Right atrium auricular region (tissue), 2 donors: ENCODE results near the gene UBAC1. TPM values are rescaled to one million over a fixed set of nuclear protein-coding genes. Genes with fewer than 3 reads are reported as not detected.

Source experiments
- DNase-seq: peaks from one replicate; pipeline ENCODE4 v3.0.0-alpha.2; 2019; ENCODE audit warnings: low spot score
- H3K27ac ChIP-seq, 2 donors: fragments of 200-600 bp; sonication (generic); 1 replicate in 1 of 2; 2 replicates in 1 of 2; pipeline ENCODE4 v1.5.1; 2016 to 2019
- H3K27me3 ChIP-seq, 2 donors: fragments of 200-600 bp; sonication (generic); one replicate each; pipeline versions ENCODE4 v1.5.1 to v1.6.0; 2017 to 2019
- H3K36me3 ChIP-seq: fragments of 200-600 bp; sonication (generic); one replicate; pipeline ENCODE4 v1.5.1; 2016
- H3K4me1 ChIP-seq, 2 donors: fragments of 200-600 bp; sonication (generic); one replicate each; pipeline versions ENCODE4 v1.5.1 to v1.6.0; 2017 to 2019
- H3K4me3 ChIP-seq, 2 donors: fragments of 200-600 bp; sonication (generic); 1 replicate in 1 of 2; 2 replicates in 1 of 2; pipeline ENCODE4 v1.5.1; 2017 to 2019; ENCODE audit warnings: mild to moderate bottlenecking in 1 of 2, moderate library complexity in 1 of 2
- H3K9me3 ChIP-seq, 2 donors: fragments of 200-600 bp; sonication (generic); one replicate each; pipeline ENCODE4 v1.5.1; 2019
- CTCF ChIP-seq, 2 donors: fragments of 200-600 bp; sonication (generic); IDR thresholded peaks; one replicate each; pipeline ENCODE4 v1.5.1; 2019; ENCODE audit warnings: antibody characterized with exemption in 2 of 2
- total RNA-seq, 2 donors: library from RNA; depleted of rRNA; stranded (reverse); fragments of >200 nt; gene quantifications; one replicate each; pipeline ENCODE4 v1.1.0, GENCODE V29; 2016

Gene UBAC1
- total RNA-seq, 2 donors from 2014 or later: 58.6 to 76.9 TPM

DNA sequence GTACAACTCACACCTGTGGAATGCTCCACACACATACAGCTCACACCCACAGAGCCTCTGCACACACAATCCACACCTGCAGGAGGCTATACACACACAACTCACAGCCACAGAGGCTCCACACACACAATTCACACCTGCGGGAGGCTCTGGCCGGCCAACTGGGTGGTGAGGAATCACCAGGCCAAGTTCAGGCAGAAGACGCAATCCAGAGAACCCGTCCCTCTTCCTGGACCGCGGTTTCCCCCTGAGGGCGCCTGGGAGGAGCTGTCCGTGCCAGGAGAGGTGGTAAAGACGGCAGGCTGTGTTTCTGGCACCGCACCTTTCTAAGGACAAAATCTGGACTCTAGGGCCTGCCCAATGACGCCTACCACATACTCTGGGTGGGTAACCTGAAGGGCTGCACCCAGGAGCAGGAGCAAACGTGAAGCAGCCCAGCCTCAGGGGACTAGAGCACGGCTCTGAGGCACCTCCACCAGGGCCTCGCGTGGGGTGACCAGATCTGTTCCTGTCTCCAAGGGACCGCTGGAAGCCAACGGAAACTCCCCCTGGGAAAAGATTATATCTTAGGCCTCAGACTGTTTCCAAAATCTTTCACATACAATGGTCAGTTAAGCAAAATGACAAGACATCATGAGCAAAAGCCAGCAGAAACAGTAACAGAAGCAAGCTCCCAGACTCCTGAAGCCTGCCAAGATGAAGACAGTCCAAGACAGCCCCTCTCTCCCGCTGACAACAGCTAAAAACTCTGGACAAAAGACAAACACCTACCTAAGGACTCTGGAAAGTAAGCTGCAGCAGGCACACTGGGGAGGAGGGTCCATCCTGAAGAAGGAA is 70.8 kb downstream of the UBAC1 start:
- TF ChIP-seq CTCF (IDR thresholded peaks at IDR 0.05): no peak
- Histone ChIP-seq H3K9me3 (no peaks in the 10 kb centered on the region), H3K27me3 (no peaks in the 10 kb centered on the region), H3K4me3 (no peak overlapping the region), H3K27ac (no peak overlapping the region), H3K4me1 (peaks cover 0 to 59% of the 10 kb centered on the region in 2 donors), H3K36me3 (no peaks in the 10 kb centered on the region)
- no peak for DNase-seq

DNA sequence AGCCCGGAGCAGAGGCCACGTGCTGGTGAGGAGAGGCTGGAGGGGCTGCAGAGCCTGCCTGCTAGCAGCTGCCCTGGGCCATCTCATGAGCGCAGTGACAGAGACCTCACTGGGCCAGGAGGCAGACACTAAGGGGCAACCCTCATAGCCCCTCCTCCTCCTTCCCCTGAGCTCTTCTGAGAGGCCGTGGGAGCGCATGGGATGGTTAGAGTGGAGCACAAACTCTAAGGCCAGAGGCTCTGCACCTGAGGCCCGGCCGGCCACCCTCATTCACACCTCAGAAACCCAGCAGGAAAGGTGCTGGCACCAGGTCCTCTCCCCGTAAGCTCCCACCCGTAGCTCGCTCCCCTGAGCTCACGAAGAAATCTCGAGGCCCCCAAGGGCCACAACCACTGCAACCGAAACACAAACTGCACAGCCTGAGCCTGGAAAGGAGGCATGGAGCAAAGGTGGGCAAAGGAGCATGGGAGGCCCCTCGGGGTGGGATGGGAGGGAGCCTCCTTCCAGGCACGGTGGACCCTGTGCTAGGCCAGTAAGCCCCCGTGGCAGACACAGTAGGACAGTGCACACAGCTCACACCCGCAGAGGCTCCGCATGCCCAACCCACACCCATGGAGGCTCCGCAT is 71.5 kb downstream of the UBAC1 start:
- Histone ChIP-seq H3K36me3 (no peaks in the 10 kb centered on the region), H3K27me3 (no peaks in the 10 kb centered on the region), H3K9me3 (no peaks in the 10 kb centered on the region), H3K4me3 (no peak overlapping the region), H3K27ac (no peak overlapping the region), H3K4me1 (peaks cover 0 to 67% of the 10 kb centered on the region in 2 donors)
- DNase-seq: no peak
- TF ChIP-seq CTCF (IDR thresholded peaks at IDR 0.05): no peak

DNA sequence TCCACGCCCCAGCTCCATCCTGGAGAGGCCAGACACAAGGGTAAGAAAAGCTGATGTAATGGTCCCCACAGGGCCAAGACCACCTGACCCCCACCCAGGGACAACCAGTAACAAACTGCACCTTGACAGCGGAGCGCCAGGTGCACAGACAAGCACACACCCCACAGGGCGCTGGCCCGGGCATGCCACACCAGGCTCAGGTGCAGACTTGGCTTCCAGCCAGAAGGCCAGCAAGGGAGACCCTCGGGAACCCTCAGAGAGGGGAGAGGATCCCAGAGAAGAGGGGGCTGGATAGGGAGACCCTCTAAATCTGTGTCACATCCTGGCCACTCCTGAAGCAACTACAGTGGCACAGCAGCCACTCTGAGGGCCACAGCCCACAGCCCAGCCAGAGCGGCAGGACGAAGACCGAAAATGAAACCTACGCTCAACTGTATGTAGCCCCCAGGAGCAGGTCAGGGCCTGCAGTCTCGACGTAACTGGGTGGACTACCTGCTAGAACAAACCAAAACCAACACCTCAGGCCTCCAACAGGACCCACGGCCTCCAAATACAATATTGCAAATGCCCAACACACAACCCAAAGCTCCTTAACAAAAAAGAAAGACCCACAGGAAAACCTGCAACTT is 72.3 kb downstream of the UBAC1 start:
- H3K27ac ChIP-seq: no peak overlapping the region
- DNase-seq: no peak
- no peaks in the 10 kb centered on the region for H3K27me3 ChIP-seq
- no peaks in the 10 kb centered on the region for H3K36me3 ChIP-seq
- no peaks in the 10 kb centered on the region for H3K9me3 ChIP-seq
- H3K4me1 ChIP-seq: peaks cover 0 to 68% of the 10 kb centered on the region in 2 donors
- H3K4me3 ChIP-seq: no peak overlapping the region
- no peak for TF ChIP-seq CTCF (IDR thresholded peaks at IDR 0.05)

DNA sequence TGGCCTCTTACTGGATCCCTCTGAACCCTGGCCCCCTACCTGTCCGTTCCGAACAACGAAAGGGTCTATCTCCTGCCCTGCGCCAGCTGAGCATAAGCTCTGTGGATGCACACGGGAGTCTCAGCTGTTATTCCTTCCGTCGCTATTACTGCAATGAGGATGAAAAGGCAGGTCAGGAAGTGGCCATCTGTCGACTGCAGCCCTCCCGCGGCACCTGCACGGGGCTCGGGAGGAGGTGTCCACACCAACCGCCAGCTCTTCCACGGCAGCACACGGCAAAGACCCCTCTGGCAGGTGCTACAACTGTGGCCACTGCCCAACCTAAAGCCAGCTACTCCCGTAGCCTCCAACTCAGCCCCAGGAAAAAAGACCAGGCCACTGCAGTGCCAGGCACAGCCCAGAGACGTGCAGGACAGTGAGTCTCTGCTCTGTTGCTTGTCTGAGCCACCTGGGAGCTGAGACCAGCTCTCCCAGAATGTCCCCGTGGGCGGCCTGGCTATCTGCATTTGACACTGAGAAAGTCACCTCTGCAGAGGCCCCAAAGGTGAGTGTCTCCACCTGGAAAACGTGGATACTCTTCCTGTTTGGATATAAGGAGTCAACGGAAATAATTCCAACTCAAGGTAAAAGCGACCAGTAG is 72.9 kb downstream of the UBAC1 start:
- no peaks in the 10 kb centered on the region for H3K27me3 ChIP-seq
- TF ChIP-seq CTCF (IDR thresholded peaks at IDR 0.05): no peak
- peaks cover 0 to 66% of the 10 kb centered on the region in 2 donors for H3K4me1 ChIP-seq
- DNase-seq: no peak
- H3K9me3 ChIP-seq: no peaks in the 10 kb centered on the region
- no peaks in the 10 kb centered on the region for H3K36me3 ChIP-seq
- H3K27ac ChIP-seq: peak overlapping the region in 1 of 2 donors; percentile 27
- H3K4me3 ChIP-seq: no peak overlapping the region

DNA sequence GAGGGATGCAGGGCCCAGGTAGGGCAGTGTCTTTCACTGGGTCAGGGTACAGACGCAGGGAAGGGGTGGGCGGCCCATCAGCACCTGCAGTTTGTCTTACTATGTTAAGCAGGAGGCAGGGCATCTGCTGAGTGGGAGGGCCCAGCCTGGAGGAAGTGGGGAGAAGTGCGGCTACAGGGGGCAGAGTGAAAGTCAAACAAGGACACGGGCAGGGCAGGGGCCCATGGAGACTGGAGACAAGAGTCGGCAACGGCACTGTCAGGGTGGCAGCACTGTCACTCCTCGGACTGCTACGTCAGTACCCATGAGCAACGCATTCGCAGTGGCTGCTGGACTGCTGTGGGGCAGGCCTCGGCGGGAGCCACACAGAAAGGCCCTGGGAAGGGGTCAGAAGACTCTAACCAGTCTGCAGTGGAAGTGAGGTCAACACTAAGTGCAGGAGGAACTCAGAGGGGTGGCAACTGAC is 73.6 kb downstream of the UBAC1 start:
- H3K36me3 ChIP-seq: no peaks in the 10 kb centered on the region
- H3K4me3 ChIP-seq: no peak overlapping the region
- peaks cover 0 to 60% of the 10 kb centered on the region in 2 donors for H3K4me1 ChIP-seq
- no peak for TF ChIP-seq CTCF (IDR thresholded peaks at IDR 0.05)
- H3K27me3 ChIP-seq: no peaks in the 10 kb centered on the region
- peak overlapping the region in 1 of 2 donors; percentile 27 for H3K27ac ChIP-seq
- no peak for DNase-seq
- no peaks in the 10 kb centered on the region for H3K9me3 ChIP-seq
